NK-92 (cell line): ENCODE data around the gene LAPTM5.

Experiments used
- DNase-seq: peaks from one replicate; lab custom pipeline; 2025; ENCODE audit not compliant: unreplicated experiment; lab: John Stamatoyannopoulos, UW

The LAPTM5 gene

GRCh38 chr1:30683699-30684098, 73.9 kb downstream of the LAPTM5 start:
- no peak for DNase-seq
